Mammary epithelial cell (primary cell): ENCODE results near the gene OSBPL5.

ENCODE experiments used
- EZH2 ChIP-seq: IDR thresholded peaks from 2 replicates; pipeline ENCODE4 v1.6.1; 2012; ENCODE audit warnings: low read length, inconsistent platforms, borderline replicate concordance
- TF ChIP-seq, protein P1 (sequence below), 2 donors: IDR thresholded peaks in 1 of 2; conservative IDR thresholded peaks in 1 of 2; 2 replicates each; pipeline ENCODE4 v1.5.1; 2011 to 2012; ENCODE audit warnings: inconsistent platforms in 2 of 2, low read length in 2 of 2, mild to moderate bottlenecking in 2 of 2, control low read depth in 1 of 2, low read depth in 1 of 2; ENCODE audit not compliant: insufficient read depth in 1 of 2; ENCODE audit errors: extremely low read depth in 1 of 2

DNA sequence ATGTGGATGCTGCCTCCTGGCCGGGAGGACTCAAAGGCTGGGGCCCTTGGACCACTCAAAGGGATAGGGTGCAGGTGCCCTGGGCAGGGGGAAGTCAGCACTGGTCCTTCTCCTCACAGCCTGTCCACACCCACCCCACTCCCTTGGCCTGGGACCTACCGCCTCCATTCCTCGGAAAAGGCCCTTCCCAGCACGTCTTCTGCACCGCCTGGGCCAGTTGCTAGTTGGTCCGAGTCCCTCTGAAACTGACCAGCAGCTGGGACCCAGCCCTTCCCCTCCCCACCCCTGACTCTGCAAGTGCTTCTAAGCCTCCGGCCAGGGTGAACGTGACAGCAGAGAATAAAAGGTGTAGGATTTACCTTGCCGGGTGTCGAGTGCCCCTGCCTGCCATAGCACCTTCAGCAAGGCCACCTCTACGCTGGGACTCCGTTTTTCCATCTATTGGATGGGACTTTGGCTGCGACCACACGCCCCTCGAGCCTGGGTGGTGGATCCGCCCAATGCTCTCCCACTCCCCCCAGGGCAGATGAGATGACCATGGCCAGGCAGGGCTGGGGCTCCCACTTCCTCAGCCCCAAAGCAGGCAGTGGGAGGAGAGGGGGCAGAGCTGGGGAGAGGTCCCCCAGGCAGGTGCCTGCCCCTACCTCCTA lies 37.3 kb downstream of the OSBPL5 start:
- TF ChIP-seq, protein P1, sequence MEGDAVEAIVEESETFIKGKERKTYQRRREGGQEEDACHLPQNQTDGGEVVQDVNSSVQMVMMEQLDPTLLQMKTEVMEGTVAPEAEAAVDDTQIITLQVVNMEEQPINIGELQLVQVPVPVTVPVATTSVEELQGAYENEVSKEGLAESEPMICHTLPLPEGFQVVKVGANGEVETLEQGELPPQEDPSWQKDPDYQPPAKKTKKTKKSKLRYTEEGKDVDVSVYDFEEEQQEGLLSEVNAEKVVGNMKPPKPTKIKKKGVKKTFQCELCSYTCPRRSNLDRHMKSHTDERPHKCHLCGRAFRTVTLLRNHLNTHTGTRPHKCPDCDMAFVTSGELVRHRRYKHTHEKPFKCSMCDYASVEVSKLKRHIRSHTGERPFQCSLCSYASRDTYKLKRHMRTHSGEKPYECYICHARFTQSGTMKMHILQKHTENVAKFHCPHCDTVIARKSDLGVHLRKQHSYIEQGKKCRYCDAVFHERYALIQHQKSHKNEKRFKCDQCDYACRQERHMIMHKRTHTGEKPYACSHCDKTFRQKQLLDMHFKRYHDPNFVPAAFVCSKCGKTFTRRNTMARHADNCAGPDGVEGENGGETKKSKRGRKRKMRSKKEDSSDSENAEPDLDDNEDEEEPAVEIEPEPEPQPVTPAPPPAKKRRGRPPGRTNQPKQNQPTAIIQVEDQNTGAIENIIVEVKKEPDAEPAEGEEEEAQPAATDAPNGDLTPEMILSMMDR (conservative IDR thresholded peaks at IDR 0.05 in 1 of 2, IDR thresholded peaks at IDR 0.05 in 1 of 2; ENCODE audit: extremely low read depth in 1 of 2, insufficient read depth in 1 of 2, low read depth in 1 of 2, low read length in 2 of 2): no peak
- TF ChIP-seq EZH2: no peak
